CD4-positive, alpha-beta T cell treated with Interferon alpha-2 for 1 hour (primary cell): ENCODE measurements around the gene NBAS.
A peak's percentile ranks its signal among the peaks of the same experiment; 100 is the strongest.

Experiments used
- DNase-seq, 2 donors: peaks; one replicate each; pipeline ENCODE4 v3.0.0-alpha.2; 2020 to 2022

NBAS gene

GRCh38 chr2:15189216-15189615, 371.9 kb downstream of the NBAS start:
- no peak for DNase-seq

DNA sequence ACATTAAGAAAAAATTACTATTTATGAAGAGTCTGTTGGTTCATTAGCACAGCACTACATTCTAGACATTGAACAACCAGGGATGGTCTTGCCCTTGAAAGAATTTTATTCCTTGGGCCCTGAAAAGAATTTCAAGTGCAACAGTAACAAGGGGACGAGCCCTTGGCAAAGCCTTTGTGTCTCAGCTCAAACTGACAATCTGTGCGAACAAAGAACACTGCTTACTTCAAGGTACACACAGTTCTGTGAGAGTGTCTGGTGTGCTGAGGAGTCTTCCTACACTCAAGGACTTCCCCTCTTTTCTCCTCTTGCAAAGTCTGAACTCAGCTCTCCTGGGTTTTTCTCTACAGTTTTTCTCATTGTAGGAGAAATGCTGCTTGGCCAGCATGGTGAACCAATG, 373.4 kb downstream of the NBAS start:
- no peak for DNase-seq

GRCh38 chr2:15186118-15186517, 375.0 kb downstream of the NBAS start:
- DNase-seq: no peak

DNA sequence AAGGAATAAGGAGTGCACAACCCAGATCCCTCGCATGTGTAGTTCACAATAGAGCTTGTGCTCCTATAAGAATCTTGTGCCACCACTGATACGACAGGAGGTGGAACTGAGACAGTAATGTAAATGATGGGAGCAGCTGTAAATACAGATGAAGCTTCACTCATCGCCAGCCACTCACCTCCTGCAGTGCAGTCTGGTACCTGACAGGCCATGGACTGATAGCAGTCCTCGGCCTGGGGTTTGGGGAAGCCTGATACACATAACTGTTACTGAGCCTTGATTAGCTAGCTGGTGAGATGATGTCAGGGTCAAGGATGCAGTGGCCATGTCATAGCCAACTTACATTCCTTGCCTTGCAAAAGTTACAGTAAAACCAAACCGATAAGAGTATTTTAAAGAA, 376.6 kb downstream of the NBAS start:
- no peak for DNase-seq

DNA sequence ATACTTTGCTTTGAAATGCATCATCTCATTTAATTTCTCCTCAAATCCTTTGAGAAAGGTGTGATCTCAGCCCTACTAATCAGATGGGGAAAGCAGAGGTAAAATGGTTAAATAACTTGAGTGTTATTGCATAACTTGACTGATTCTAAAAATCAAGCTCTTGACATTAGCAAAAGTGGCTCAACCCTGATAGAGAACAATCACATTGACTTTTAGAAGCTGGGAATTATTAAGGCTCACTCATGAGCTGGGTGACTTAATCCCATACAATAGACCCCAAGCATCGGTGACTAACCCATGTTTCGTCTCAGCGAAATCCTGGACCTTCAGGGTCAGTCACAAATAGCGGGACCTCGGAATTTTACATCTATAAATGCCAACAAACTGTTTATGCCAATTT, 378.9 kb downstream of the NBAS start:
- no peak for DNase-seq

- DNase-seq: no peak
Observed at GRCh38 chr2:15181092-15181745, 379.9 kb downstream of the NBAS start.

GRCh38 chr2:15180379-15180778, 380.8 kb downstream of the NBAS start:
- DNase-seq: no peak

- peak in 1 of 2 donors; percentile 21 for DNase-seq
Observed at GRCh38 chr2:15178946-15179345, 382.2 kb downstream of the NBAS start.

GRCh38 chr2:15177103-15177502, 384.0 kb downstream of the NBAS start:
- DNase-seq: peak; percentile 27 to 64

GRCh38 chr2:15176604-15177003, 384.5 kb downstream of the NBAS start:
- no peak for DNase-seq

DNA sequence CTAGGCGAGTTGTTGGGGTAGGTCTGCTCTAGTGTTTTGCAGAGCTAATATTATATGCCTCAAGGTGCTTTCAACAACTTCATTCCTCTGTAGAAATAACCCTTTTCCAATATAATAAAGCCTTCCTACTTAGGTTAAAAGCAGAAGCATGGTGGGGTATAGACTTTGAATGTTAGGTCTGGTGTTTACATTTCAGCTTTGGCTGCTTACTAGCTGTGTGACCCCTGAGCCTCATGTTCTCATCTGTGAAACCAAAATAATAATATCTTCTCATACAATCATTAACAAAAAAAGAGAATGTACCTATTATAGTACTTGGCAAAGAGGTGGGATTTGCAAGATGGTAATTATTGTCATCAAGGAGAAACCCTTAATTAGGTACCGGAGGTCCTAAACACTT, 386.6 kb downstream of the NBAS start:
- no peak for DNase-seq

- no peak for DNase-seq
Observed at GRCh38 chr2:15173501-15173900, 387.6 kb downstream of the NBAS start.

GRCh38 chr2:15172825-15173224, 388.3 kb downstream of the NBAS start:
- no peak for DNase-seq

- no peak for DNase-seq
Observed at GRCh38 chr2:15170070-15170775, 390.9 kb downstream of the NBAS start.

- no peak for DNase-seq
Observed at GRCh38 chr2:15169326-15170069, 391.6 kb downstream of the NBAS start.

- DNase-seq: no peak
Observed at GRCh38 chr2:15168116-15168515, 393.0 kb downstream of the NBAS start.

GRCh38 chr2:15166878-15167277, 394.3 kb downstream of the NBAS start:
- no peak for DNase-seq

- DNase-seq: no peak
Observed at GRCh38 chr2:15163326-15163725, 397.8 kb downstream of the NBAS start.

- no peak for DNase-seq
Observed at GRCh38 chr2:15162620-15163019, 398.5 kb downstream of the NBAS start.

DNA sequence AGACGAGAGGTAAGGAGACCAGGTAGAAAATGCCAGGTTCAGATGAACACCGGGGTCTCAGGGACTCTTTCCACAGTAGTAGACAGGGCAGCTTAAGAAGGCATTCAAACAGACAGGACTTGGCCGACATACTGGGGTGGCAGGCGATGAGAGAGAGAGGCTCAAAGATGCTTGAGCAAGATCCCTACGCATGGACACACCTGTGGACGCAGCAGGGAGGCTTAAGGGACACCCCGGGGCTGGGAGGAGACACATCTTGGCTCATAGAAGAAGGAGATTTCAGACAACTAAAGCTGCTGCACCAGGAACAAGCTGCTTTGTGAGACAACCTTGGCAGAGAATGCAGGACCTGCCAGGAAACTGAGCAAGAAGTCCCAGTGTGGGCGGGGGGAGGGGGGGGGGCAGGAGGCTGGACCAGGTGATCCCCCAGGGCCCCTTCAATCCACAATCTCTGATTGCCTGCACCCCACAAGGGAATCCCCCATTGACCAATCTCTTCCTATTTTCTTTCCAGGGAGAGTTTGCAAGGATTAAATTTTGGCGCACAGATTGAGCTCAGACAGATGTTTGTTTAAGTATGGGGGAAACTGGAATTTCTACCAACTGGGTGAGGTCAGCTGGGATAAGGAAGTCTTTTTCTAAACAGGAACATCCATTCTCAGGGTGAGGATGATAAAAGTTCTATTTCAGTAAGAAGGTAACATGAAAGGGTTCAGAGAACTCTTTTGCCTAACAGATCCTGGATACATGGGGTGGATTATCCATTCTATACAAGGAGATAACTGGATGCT, 400.7 kb downstream of the NBAS start:
- no peak for DNase-seq

DNA sequence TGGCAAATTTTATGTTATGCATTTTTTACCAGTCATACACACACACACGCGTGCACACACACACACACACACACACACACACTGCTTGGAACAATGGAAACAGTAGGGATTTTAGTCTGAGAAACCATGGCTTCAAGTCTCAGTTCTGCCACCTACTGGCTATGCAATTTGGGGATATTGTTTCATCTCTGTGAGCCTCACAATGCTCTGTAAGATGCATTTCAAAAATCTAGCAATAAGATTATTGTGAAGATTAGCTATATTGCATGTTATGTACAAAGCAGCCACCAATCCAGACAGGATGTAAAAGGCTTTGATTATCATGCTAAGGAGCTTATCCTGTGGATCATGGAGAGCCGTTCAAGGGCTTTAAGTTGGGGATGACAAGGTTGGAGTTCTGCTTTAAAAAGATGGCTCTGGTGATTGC, 401.4 kb downstream of the NBAS start:
- peak in 1 of 2 donors; percentile 17 for DNase-seq

DNA sequence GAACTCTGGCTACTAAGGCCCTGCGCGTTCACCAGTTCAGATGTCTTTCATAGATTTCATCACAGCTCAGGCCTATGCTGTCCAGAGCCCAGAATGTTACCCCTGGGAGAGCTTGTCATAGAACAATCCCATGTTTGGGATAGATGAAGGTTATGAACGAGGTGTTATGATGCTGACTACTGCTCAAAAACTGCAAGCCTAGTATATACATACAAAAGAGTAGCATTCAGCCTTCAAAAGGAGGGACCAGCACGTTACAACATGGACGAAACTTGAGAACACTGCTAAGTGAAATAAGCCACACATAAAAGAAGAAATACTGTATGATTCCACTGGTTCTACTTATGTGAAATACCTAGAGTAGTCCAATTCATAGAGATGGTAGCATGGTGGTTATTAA, 401.9 kb downstream of the NBAS start:
- DNase-seq: no peak

DNA sequence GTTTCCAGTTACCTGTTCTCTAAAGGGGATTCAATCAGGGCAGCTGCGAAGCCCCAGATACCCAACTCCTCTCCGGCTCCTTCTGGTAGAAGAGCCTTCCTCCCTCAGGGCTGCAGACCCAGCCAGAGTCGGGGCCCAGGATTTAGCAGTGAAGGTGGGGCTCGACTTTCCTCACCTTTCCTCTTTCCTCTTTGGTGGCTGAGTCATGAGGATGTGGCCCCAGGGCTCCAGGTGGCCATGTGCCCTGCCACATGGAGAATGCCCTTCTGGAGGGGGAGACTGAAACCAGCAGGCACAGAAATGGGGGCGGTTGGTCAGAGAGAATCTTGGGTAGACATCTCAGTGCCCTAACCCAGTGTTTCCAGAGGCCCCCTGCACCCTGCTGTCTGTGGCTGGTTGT, 402.6 kb downstream of the NBAS start:
- DNase-seq: no peak
